DND-41 (cell line): ENCODE measurements around the gene MGAT4A.

Experiments used
- EZH2 ChIP-seq: IDR thresholded peaks from 3 replicates; pipeline ENCODE4 v1.6.1; 2012; ENCODE audit warnings: borderline replicate concordance, low read depth, mild to moderate bottlenecking, moderate library complexity, low read length, inconsistent platforms; ENCODE audit not compliant: severe bottlenecking
- TF ChIP-seq, protein P1 (sequence below): IDR thresholded peaks from 2 replicates; pipeline ENCODE4 v1.5.1; 2012; ENCODE audit warnings: borderline replicate concordance, low read length, moderate library complexity, mild to moderate bottlenecking; ENCODE audit not compliant: poor library complexity, severe bottlenecking; ENCODE audit errors: extremely low read depth

DNA sequence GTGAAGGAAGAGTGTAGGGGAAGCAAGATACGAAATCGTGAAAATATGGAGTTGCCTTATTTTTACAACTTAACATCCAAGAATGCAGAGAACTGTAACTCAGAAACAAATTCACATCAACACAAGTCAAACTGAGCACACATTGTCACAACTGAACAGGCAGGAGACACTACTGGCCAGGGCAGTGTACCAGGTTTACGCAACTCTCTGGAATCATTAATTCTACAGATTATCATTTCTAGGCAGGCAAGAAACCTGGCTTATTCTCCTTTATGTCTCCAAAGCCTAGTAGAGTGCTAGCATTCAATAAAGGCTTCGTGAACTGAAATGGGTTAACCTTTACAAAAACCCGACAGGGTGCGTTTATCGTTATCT, 123.2 kb downstream of the MGAT4A start:
- TF ChIP-seq, protein P1, sequence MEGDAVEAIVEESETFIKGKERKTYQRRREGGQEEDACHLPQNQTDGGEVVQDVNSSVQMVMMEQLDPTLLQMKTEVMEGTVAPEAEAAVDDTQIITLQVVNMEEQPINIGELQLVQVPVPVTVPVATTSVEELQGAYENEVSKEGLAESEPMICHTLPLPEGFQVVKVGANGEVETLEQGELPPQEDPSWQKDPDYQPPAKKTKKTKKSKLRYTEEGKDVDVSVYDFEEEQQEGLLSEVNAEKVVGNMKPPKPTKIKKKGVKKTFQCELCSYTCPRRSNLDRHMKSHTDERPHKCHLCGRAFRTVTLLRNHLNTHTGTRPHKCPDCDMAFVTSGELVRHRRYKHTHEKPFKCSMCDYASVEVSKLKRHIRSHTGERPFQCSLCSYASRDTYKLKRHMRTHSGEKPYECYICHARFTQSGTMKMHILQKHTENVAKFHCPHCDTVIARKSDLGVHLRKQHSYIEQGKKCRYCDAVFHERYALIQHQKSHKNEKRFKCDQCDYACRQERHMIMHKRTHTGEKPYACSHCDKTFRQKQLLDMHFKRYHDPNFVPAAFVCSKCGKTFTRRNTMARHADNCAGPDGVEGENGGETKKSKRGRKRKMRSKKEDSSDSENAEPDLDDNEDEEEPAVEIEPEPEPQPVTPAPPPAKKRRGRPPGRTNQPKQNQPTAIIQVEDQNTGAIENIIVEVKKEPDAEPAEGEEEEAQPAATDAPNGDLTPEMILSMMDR: no peak
- no peak for TF ChIP-seq EZH2
